ENCODE measurements around the gene NALCN.

- TF ChIP-seq CTCF (IDR thresholded peaks at IDR 0.05) (no peak), POLR2A (IDR thresholded peaks at IDR 0.05) (no peak), EP300 (IDR thresholded peaks at IDR 0.05; ENCODE audit: low read depth) (no peak)
Measured at GRCh38 chr13:101305981-101306411, 110.3 kb downstream of the NALCN start.
